Measurements from ENCODE around the gene MARVELD1. TPM values are rescaled to one million over a fixed set of nuclear protein-coding genes. Genes with fewer than 3 reads are reported as not detected.

MARVELD1 gene
- total and polyA plus RNA-seq, 5 donors: 10.6 to 27.8 (median 20.8) TPM

DNA sequence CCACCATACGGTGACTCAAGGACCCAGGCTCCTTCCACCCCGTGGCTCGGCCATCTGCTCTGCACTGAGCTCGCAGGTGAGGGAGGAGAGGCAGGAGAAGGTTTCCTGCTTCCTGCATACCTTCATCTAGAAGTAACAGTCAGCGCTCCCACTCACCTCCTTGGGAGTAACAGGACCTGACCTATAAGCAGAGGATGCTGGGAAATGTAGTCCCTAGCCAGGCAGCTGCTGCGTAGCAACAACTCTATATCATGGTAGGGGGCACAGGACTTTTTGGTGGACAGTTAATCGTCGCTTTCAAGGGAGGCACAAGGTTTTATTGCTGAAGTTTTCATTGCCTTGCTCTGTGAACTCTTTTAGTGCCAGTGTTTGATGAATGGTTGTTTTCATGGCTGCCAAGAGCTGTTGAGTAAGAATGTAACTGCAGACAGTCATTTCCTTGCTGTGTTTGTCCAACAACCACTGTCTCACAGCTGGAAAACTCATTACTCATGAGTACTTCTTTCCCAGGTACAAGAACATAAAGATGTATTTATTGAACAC is 13.2 kb downstream of the MARVELD1 start:
- Histone ChIP-seq H3K27ac (ENCODE audit: low read length) (no peak overlapping the region), H3K4me3 (ENCODE audit: low read length) (peak overlapping the region; percentile 1), H3K9me3 (ENCODE audit: control insufficient read depth, low read length) (no peaks in the 10 kb centered on the region), H3K27me3 (ENCODE audit: control insufficient read depth, insufficient read depth) (no peaks in the 10 kb centered on the region), H3K4me1 (ENCODE audit: control insufficient read depth, insufficient read depth, low read length) (no peaks in the 10 kb centered on the region)
- peak; percentile 50 to 61 for ATAC-seq
- WGBS: 43% methylated on average over 8 of the region's 8 CpGs
- intact Hi-C loops (cut with DNase I): no loop called here
- DNase-seq: no peak

DNA sequence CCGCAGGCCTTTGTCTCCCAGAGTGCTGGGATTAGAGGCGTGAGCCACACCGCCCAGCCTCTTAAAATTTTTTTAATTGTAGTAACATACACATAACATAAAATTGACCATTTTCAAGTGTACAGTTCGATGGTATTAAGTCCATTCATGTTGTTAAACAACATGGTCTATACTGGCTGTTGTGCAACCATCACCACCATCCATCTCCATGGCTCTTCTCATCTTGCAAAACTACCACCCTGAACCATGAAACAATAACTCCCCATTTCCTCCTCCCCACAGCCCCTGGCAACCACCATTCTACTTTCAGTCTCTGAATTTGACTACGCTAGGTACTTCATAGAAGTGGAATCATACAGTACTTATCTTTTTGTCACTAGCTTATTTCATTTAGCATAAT is 15.5 kb downstream of the MARVELD1 start:
- intact Hi-C loops (cut with DNase I): no loop called here
- WGBS: 93% methylated on average over 5 of the region's 5 CpGs
- no peaks in the 10 kb centered on the region for H3K27me3 ChIP-seq (ENCODE audit: control insufficient read depth, insufficient read depth)
- no peak overlapping the region for H3K27ac ChIP-seq (ENCODE audit: low read length)
- DNase-seq (no peak), ATAC-seq (no peak)
- H3K4me1 ChIP-seq (ENCODE audit: control insufficient read depth, insufficient read depth, low read length): no peaks in the 10 kb centered on the region
- no peak overlapping the region for H3K4me3 ChIP-seq (ENCODE audit: low read length)
- no peaks in the 10 kb centered on the region for H3K9me3 ChIP-seq (ENCODE audit: control insufficient read depth, low read length)

DNA sequence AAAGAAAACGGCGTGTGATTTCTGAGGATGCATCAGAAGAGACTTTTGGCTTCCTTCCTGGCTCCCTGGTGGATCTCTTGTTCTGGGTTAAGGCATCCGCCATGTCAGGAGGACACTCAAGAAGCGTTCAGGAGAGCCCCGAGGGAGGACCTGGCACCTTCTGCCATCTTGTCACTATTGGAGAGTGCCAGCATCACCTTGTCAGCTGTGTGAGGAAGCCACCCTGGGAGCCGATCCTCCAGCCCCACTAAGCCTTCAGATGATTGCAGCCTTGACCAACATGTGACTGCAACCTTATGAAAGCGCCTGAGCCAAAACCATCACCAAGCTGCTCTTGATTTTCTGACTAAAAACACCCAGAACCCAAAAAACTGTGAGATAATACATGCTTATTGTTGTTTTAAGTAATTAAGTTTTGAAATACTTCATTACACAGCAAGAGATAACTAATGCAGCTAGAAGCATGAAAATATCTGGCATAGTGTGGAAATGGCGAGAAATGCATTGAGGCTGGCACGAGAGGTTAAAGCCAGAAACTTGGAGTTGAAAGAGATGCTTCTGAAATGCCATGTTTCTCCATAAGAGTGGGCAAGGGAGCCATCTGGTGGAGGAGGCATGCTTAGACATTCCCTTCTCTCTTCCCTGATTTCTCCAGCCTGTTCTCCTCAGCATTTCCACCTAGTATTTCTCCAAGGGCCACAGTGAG is 18.0 kb downstream of the MARVELD1 start:
- Histone ChIP-seq H3K27me3 (ENCODE audit: control insufficient read depth, insufficient read depth) (no peaks in the 10 kb centered on the region), H3K4me3 (ENCODE audit: low read length) (no peak overlapping the region), H3K4me1 (ENCODE audit: control insufficient read depth, insufficient read depth, low read length) (no peaks in the 10 kb centered on the region), H3K27ac (ENCODE audit: low read length) (no peak overlapping the region), H3K9me3 (ENCODE audit: control insufficient read depth, low read length) (no peaks in the 10 kb centered on the region)
- ATAC-seq: peak; percentile 65 to 67
- peak in 2 of 3 donors; percentile 54 to 71 for DNase-seq
- intact Hi-C loops (cut with DNase I): loop anchor here (2.0 to 10.0 kb wide), 4 partner anchors 31 to 57 kb away; no protein-coding TSS in a partner anchor
- 58% methylated on average over 9 of the region's 9 CpGs for WGBS

DNA sequence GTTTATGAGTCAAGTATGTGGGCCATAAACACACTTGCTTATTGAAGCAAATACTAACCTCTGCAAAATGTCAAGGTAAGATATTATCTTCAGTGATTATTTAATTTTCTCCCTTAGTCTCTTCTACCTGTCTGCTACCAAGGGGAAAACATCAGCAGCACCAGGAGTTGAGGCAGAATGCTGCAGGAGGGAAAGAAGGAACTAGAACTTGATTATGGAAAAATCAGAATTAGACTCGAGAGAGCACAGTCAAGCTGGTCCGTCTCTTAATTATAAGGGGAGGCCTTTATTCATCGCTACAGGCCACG is 18.5 kb downstream of the MARVELD1 start:
- Histone ChIP-seq H3K9me3 (ENCODE audit: control insufficient read depth, low read length) (no peaks in the 10 kb centered on the region), H3K4me3 (ENCODE audit: low read length) (no peak overlapping the region), H3K27ac (ENCODE audit: low read length) (no peak overlapping the region), H3K27me3 (ENCODE audit: control insufficient read depth, insufficient read depth) (no peaks in the 10 kb centered on the region), H3K4me1 (ENCODE audit: control insufficient read depth, insufficient read depth, low read length) (no peaks in the 10 kb centered on the region)
- intact Hi-C loops (cut with DNase I): loop anchor here in 3 of 4 donors (5.0 to 10.0 kb wide), 2 partner anchors 55 to 57 kb away; no protein-coding TSS in a partner anchor
- DNase-seq (no peak), ATAC-seq (no peak)
- 70% methylated on average over 4 of the region's 4 CpGs for WGBS

DNA sequence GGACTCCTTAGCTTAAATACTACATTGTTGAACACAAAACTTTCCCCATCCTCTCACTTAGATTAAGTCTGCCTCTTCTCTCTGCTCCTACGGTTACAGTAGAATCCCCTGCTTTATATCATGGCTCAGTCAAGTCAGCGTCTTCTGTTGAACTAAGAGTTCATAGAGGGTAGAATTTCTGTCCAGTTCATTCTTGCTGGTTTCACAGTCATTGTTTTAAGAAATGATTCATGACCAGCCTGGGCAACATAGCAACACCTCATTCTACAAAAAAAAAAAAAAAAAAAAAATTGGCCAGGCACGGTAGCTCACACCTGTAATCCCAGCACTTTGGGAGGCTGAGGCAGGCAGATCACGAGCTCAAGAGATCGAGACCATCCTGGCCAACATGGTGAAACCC is 19.7 kb downstream of the MARVELD1 start:
- 84% methylated on average over 5 of the region's 5 CpGs for WGBS
- Histone ChIP-seq H3K4me1 (ENCODE audit: control insufficient read depth, insufficient read depth, low read length) (peaks cover 1% of the 10 kb centered on the region), H3K27ac (ENCODE audit: low read length) (no peak overlapping the region), H3K9me3 (ENCODE audit: control insufficient read depth, low read length) (no peaks in the 10 kb centered on the region), H3K27me3 (ENCODE audit: control insufficient read depth, insufficient read depth) (no peaks in the 10 kb centered on the region), H3K4me3 (ENCODE audit: low read length) (no peak overlapping the region)
- ATAC-seq (no peak), DNase-seq (no peak)
- intact Hi-C loops (cut with DNase I): loop anchor here in 3 of 4 donors (5.0 to 10.0 kb wide), 2 partner anchors 56 to 58 kb away; no protein-coding TSS in a partner anchor

DNA sequence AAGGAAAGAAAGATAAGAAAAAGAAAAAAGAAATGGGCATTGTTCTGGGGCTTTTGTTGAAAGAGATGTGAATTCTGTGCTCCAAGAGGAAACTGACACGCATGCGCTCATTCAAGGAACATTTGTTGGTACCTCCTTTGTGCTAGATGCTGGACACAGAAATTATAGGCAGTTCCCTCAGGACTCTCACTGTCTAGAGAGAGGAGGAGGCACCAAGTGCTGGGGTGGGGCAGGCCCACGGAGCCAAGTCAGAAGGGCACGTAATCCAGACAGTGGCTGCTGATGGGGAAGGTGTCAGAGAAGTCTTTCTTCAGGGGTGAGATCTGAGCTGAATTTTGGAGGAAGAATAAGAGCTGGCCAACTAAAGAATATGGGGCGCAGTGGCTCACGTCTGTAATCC is 20.5 kb downstream of the MARVELD1 start:
- Histone ChIP-seq H3K9me3 (ENCODE audit: control insufficient read depth, low read length) (no peaks in the 10 kb centered on the region), H3K4me1 (ENCODE audit: control insufficient read depth, insufficient read depth, low read length) (peaks cover 4% of the 10 kb centered on the region), H3K27ac (ENCODE audit: low read length) (no peak overlapping the region), H3K4me3 (ENCODE audit: low read length) (no peak overlapping the region), H3K27me3 (ENCODE audit: control insufficient read depth, insufficient read depth) (no peaks in the 10 kb centered on the region)
- no peak for ATAC-seq
- no peak for DNase-seq
- WGBS: 79% methylated on average over 6 of the region's 6 CpGs
- intact Hi-C loops (cut with DNase I): loop anchor here in 3 of 4 donors (5.0 to 10.0 kb wide), 2 partner anchors 57 to 59 kb away; no protein-coding TSS in a partner anchor

DNA sequence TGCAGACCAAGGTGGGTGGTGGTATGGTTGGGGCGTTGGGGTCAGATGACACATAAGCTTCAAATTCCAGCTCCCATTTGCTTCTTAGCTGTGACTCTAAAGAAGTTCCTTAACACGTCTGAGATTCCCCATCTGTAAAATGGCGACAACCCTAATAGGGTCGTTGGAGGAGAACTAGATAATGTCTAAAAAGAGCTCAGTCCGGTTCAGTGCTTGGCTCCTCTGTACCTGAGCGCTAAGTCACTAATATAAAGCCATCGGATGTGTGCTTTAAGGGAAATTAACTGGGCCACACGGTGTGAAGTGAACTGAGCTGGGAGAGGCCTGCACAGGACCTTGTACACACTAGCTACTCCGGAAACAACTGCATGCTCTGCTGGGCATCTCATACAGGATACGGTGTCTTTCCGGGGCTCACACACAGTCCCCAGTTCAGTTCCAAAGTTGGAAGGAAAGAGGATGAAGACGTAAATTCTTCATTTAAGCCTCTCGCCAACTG is 22.9 kb downstream of the MARVELD1 start:
- H3K27ac ChIP-seq (ENCODE audit: low read length): no peak overlapping the region
- 68% methylated on average over 13 of the region's 13 CpGs for WGBS

DNA sequence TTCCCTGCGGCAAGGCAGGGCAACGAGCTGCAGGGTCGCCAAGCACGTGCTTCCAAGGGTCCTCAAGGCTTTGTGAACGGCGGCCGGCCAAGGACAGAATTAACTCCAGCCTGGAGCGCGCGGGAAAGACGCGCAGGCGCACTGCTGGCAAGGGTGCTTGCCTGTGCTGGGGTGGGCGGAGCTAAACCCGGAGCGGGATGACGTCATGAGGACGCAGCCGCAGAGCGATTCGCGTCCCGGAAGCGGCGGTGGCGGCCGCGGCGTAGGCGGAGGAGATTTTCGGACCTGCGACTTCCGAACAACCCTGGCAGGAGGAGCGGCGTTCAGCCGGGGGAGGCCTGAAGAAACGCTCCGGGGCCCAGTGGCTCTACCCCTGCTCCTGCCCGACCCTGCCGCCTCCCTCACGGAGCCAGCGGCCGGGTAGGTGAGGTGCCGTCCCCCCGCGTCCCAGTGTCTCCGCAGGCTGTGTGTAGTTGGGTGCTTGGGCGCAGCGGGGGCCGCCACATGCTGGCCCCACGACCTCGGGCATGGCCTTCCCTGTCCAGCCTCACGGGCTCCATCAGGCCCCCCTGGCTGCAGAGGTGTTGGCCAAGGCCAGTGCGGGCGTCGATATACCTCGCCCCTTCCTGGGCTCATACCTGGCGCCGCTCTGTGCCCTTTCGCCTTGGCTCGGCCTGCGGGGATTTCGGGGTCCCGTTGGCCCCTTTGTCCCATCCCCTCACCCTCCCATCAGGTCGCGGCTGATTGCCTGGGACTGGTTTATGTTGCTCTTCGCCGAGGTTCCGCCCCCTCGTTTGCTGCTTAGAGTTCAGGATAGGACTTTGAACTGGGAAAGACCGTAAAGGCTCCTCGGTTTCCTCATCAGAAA is 23.6 kb downstream of the MARVELD1 start, which contains the start of gene ZFYVE27:
Gene ZFYVE27 (plus strand): TSS at position 227 of the 868 bp plus-strand sequence. CDS start 1,350 bp downstream, outside the sequence.
- Histone ChIP-seq H3K4me3 (ENCODE audit: low read length) (peak within 1 kb of the TSS; percentile 74), H3K27me3 (ENCODE audit: control insufficient read depth, insufficient read depth) (no peaks in the 10 kb centered on the region), H3K4me1 (ENCODE audit: control insufficient read depth, insufficient read depth, low read length) (peaks cover 4% of the 10 kb centered on the region), H3K27ac (ENCODE audit: low read length) (peak within 1 kb of the TSS; percentile 76), H3K9me3 (ENCODE audit: control insufficient read depth, low read length) (no peaks in the 10 kb centered on the region)
- under 1% methylated on average over 72 of the region's 72 CpGs for WGBS
- intact Hi-C loops (cut with DNase I): loop anchor here in 2 of 4 donors (10.0 kb wide), 1 partner anchor 62 kb away; no protein-coding TSS in a partner anchor
- DNase-seq (peak; percentile 97 to 99 (median 99)), ATAC-seq (peak; percentile 95 to 96)

More for the DNA sequence above, 22.9 kb downstream of the MARVELD1 start:
- no peaks in the 10 kb centered on the region for H3K27me3 ChIP-seq (ENCODE audit: control insufficient read depth, insufficient read depth)
- ATAC-seq: peak; percentile 24 to 31
- H3K9me3 ChIP-seq (ENCODE audit: control insufficient read depth, low read length): no peaks in the 10 kb centered on the region
- H3K4me3 ChIP-seq (ENCODE audit: low read length): no peak overlapping the region
- intact Hi-C loops (cut with DNase I): loop anchor here in 2 of 4 donors (10.0 kb wide), 1 partner anchor 62 kb away; no protein-coding TSS in a partner anchor
- peaks cover 4% of the 10 kb centered on the region for H3K4me1 ChIP-seq (ENCODE audit: control insufficient read depth, insufficient read depth, low read length)
- DNase-seq: no peak

DNA sequence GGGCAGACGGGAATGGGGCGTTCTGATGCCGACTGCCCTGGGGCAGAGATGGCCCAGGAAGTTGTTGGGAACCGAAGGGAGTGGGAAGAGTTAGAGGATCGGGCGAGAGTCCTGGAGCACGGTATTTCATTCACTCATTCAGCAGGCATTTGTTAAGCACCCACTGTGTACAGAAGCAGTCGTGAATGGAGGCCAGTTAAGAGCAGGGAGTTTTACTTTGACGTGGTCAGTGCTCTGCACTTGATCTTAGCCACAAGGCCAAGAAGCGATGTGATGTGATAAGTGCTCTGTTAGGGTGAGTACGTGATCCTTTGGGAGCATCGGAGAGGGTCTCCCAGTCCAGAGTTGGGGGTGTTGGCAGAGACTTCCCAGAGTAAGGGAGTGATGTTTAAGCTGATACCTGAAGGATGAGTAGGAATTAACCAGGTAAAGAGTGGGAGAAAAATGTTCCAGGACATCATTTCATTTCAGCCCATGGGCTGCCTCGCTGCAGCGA is 24.3 kb downstream of the MARVELD1 start:
- no peaks in the 10 kb centered on the region for H3K9me3 ChIP-seq (ENCODE audit: control insufficient read depth, low read length)
- peaks cover 4% of the 10 kb centered on the region for H3K4me1 ChIP-seq (ENCODE audit: control insufficient read depth, insufficient read depth, low read length)
- H3K27me3 ChIP-seq (ENCODE audit: control insufficient read depth, insufficient read depth): no peaks in the 10 kb centered on the region
- H3K27ac ChIP-seq (ENCODE audit: low read length): no peak overlapping the region
- 27% methylated on average over 14 of the region's 14 CpGs for WGBS
- ATAC-seq (peak in 1 of 2 donors; percentile 2), DNase-seq (no peak)
- intact Hi-C loops (cut with DNase I): loop anchor here in 2 of 4 donors (10.0 kb wide), 1 partner anchor 63 kb away; no protein-coding TSS in a partner anchor
- H3K4me3 ChIP-seq (ENCODE audit: low read length): peak overlapping the region; percentile 74

DNA sequence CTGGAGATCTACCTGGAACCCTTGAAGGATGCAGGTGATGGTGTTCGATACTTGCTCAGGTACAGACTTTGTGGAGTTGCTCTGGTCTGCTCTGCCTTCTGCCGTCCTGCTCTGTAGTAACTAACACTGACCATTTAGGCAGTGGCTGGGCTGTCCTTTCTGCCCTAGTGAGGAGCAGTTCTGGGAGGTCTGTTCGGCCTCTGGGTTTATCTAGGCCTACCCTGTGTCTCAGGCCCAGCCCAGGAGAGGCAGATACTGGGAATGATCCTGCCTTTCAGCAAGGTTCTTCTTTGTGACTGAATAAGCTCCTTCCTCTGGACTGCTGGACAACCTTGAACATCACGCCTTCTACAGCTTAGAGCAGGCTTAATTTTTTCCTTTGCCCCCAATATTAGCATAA is 25.1 kb downstream of the MARVELD1 start:
- intact Hi-C loops (cut with DNase I): loop anchor here in 2 of 4 donors (10.0 kb wide), 1 partner anchor 64 kb away; no protein-coding TSS in a partner anchor
- H3K27me3 ChIP-seq (ENCODE audit: control insufficient read depth, insufficient read depth): no peaks in the 10 kb centered on the region
- no peak overlapping the region for H3K4me3 ChIP-seq (ENCODE audit: low read length)
- H3K9me3 ChIP-seq (ENCODE audit: control insufficient read depth, low read length): no peaks in the 10 kb centered on the region
- no peak for DNase-seq
- H3K27ac ChIP-seq (ENCODE audit: low read length): no peak overlapping the region
- H3K4me1 ChIP-seq (ENCODE audit: control insufficient read depth, insufficient read depth, low read length): peaks cover 4% of the 10 kb centered on the region
- 92% methylated on average over 4 of the region's 4 CpGs for WGBS
- ATAC-seq: no peak

Data from right cardiac atrium (tissue), 5 donors.